Dedifferentiated amniotic fluid mesenchymal stem cell (primary cell): Measurements from ENCODE around the gene MED10.

Experiments used
- DNase-seq: peaks from one replicate; pipeline ENCODE4 v3.0.0-alpha.2; 2016; ENCODE audit errors: extremely low spot score

Gene MED10

GRCh38 chr5:6377905-6378765 lies at the start of gene MED10:
Gene MED10 (minus strand): TSS chr5:6378547. CDS start chr5:6378483, 64 bp downstream.
- peak; percentile 91 for DNase-seq

- no peak for DNase-seq
Measured at GRCh38 chr5:6427694-6428093, 49.3 kb upstream of the MED10 start.

- DNase-seq, result no peak
Measured at GRCh38 chr5:6424700-6425099, 46.4 kb upstream of the MED10 start.

- no peak for DNase-seq
Measured at GRCh38 chr5:6424110-6424659, 45.8 kb upstream of the MED10 start.

- DNase-seq, result no peak
Measured at GRCh38 chr5:6423327-6424109, 45.2 kb upstream of the MED10 start.

GRCh38 chr5:6419340-6419852 lies 41.0 kb upstream of the MED10 start:
- DNase-seq, result no peak

- no peak for DNase-seq
Measured at GRCh38 chr5:6418679-6419276, 40.4 kb upstream of the MED10 start.

- DNase-seq, result no peak
Measured at GRCh38 chr5:6417657-6418056, 39.3 kb upstream of the MED10 start.

GRCh38 chr5:6412811-6413210 lies 34.5 kb upstream of the MED10 start:
- no peak for DNase-seq

- no peak for DNase-seq
Measured at GRCh38 chr5:6411141-6411540, 32.8 kb upstream of the MED10 start.

- no peak for DNase-seq
Measured at GRCh38 chr5:6410421-6410820, 32.1 kb upstream of the MED10 start.

GRCh38 chr5:6408627-6409446 lies 30.5 kb upstream of the MED10 start:
- no peak for DNase-seq

GRCh38 chr5:6408260-6408596 lies 29.9 kb upstream of the MED10 start:
- DNase-seq, result no peak

- DNase-seq, result no peak
Measured at GRCh38 chr5:6407558-6408259, 29.4 kb upstream of the MED10 start.

- no peak for DNase-seq
Measured at GRCh38 chr5:6405591-6405990, 27.2 kb upstream of the MED10 start.

- no peak for DNase-seq
Measured at GRCh38 chr5:6404129-6404528, 25.8 kb upstream of the MED10 start.

- no peak for DNase-seq
Measured at GRCh38 chr5:6403416-6403815, 25.1 kb upstream of the MED10 start.

- no peak for DNase-seq
Measured at GRCh38 chr5:6402939-6403338, 24.6 kb upstream of the MED10 start.

GRCh38 chr5:6401410-6401809 lies 23.1 kb upstream of the MED10 start:
- DNase-seq, result no peak
